ENCODE data around the gene SKAP1.
A peak's percentile ranks its signal among the peaks of the same experiment; 100 is the strongest.

SKAP1 gene

DNA sequence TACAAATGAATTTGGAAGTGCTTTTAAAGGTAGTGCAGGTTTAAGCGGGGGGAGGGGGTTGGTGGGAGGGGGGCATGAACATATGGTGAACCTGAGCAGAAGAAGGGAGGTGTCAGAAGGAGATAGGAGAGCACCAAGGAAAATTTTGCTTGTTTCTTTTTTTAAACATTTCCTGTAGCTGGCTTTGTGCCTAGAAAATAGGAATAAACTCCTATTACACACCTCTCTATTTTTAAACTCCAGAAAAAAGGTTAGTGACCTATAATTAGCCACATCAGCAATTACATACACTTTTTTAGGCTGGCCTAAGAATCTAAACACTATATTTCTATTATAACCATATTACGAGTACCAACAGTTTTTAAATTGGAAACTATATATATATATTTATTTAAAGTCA lies 159.1 kb downstream of the SKAP1 start:
- DNase-seq (ENCODE audit: low read depth) = no peak
- no peak overlapping the region for H3K4me3 ChIP-seq (ENCODE audit: control insufficient read depth, low read depth, low read length)
- no peak for TF ChIP-seq CTCF (IDR thresholded peaks at IDR 0.05; ENCODE audit: control insufficient read depth, insufficient read depth, low read depth, low read length, missing control alignments)

- DNase-seq (ENCODE audit: low read depth) = no peak
- no peak overlapping the region for H3K4me3 ChIP-seq (ENCODE audit: control insufficient read depth, low read depth, low read length)
- TF ChIP-seq CTCF (IDR thresholded peaks at IDR 0.05; ENCODE audit: control insufficient read depth, insufficient read depth, low read depth, low read length, missing control alignments) = no peak
Observed at GRCh38 chr17:48269209-48269608, 160.8 kb downstream of the SKAP1 start.

DNA sequence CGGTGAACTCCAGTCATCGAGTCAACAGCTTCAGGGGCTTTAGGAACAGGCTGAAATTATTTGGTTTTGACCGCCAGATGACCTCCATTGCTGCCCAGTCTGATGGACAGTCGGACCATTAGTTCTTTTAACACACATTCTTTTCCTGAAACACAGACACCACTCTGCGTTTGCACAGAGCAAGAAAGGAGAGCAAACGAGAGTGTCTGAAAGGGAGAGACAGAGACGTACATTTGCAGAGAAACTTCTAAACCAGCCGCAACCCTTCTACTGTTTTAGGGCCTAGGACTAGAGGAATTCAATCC lies 166.3 kb downstream of the SKAP1 start:
- no peak for DNase-seq (ENCODE audit: low read depth)
- TF ChIP-seq CTCF (IDR thresholded peaks at IDR 0.05; ENCODE audit: control insufficient read depth, insufficient read depth, low read depth, low read length, missing control alignments) = no peak

DNA sequence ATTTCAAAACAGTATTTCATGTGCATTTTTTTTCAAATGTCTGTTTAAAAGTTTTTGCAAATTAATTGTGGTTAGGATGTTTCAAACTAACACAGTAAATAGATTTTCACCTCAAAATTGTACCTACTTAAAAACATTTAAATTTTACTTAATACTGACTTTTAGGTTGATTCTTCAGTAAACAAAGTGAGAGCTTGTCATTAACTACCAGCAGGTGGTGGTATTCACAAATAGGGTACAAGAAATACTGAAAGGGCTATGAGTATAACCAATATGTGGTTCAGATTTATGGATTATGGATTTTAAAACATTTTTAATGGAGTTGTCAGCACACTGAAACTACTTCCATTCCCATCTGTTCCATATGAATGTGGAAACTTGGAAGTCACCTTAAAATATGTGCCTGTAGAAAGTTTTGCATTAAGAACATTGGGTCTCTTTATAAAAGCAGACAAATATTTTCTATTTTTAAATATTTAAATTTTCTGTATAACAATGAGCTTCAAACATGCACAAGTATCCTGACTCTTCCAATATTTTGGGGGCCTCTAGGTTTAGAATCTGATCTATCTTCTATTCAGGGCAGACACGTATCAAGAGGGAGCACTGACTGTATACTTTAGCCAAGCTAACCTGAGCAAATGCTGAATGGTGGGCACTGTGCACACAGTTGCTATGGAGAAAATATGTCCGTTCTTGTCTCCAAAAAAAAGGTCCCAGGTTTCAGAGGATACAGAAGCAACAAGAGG lies 166.9 kb downstream of the SKAP1 start:
- H3K4me3 ChIP-seq (ENCODE audit: control insufficient read depth, low read depth, low read length) = no peak overlapping the region
- peak; percentile 27 for TF ChIP-seq CTCF (IDR thresholded peaks at IDR 0.05; ENCODE audit: control insufficient read depth, insufficient read depth, low read depth, low read length, missing control alignments)
- DNase-seq (ENCODE audit: low read depth) = no peak

More for the DNA sequence above, 166.3 kb downstream of the SKAP1 start:
- no peak overlapping the region for H3K4me3 ChIP-seq (ENCODE audit: control insufficient read depth, low read depth, low read length)

- TF ChIP-seq CTCF (IDR thresholded peaks at IDR 0.05; ENCODE audit: control insufficient read depth, insufficient read depth, low read depth, low read length, missing control alignments) = no peak
- no peak for DNase-seq (ENCODE audit: low read depth)
- H3K4me3 ChIP-seq (ENCODE audit: control insufficient read depth, low read depth, low read length) = no peak overlapping the region
Observed at GRCh38 chr17:48261297-48261880, 168.6 kb downstream of the SKAP1 start.

- DNase-seq (ENCODE audit: low read depth) = no peak
- no peak overlapping the region for H3K4me3 ChIP-seq (ENCODE audit: control insufficient read depth, low read depth, low read length)
- peak; percentile 46 for TF ChIP-seq CTCF (IDR thresholded peaks at IDR 0.05; ENCODE audit: control insufficient read depth, insufficient read depth, low read depth, low read length, missing control alignments)
Observed at GRCh38 chr17:48259694-48260291, 170.2 kb downstream of the SKAP1 start.

All from AG09309 (cell line).